C4-2B (cell line): ENCODE measurements around the gene GLS.

Experiments
- CTCF ChIP-seq: fragments of 450-650 bp; conservative IDR thresholded peaks from 2 replicates; pipeline ENCODE4 v1.5.1; 2017; ENCODE audit warnings: mild to moderate bottlenecking
- ZFX ChIP-seq: fragments of 450-650 bp; IDR thresholded peaks from 2 replicates; pipeline ENCODE4 v1.6.1; 2017

GRCh38 chr2:190862571-190862991 is 18.0 kb upstream of the GLS start:
- TF ChIP-seq CTCF (no peak), ZFX (no peak)
